Thoracic aorta (tissue), 2 donors: ENCODE results near the gene GPN3. TPM values are rescaled to one million over a fixed set of nuclear protein-coding genes. Genes with fewer than 3 reads are reported as not detected.
A peak's percentile ranks its signal among the peaks of the same experiment; 100 is the strongest.

Source experiments
- ATAC-seq: fragments of 150-250 bp; one replicate; pipeline ENCODE4 v1.8.0; 2017; ENCODE audit warnings: low read depth; ENCODE audit not compliant: insufficient number of reproducible peaks, low FRiP score
- DNase-seq: peaks from one replicate; pipeline ENCODE4 v3.0.0-alpha.2; 2020; ENCODE audit warnings: low spot score
- H3K27ac ChIP-seq, 2 donors: fragments of 200-600 bp; sonication (generic); 1 replicate in 1 of 2; 2 replicates in 1 of 2; pipeline ENCODE4 v1.5.1; 2016; ENCODE audit warnings: mild to moderate bottlenecking in 2 of 2, moderate library complexity in 2 of 2
- H3K27me3 ChIP-seq: fragments of 200-600 bp; sonication (generic); replicated peaks from 2 replicates; pipeline ENCODE4 v1.6.0; 2016; ENCODE audit warnings: mild to moderate bottlenecking; ENCODE audit not compliant: insufficient read depth
- H3K36me3 ChIP-seq: fragments of 200-600 bp; sonication (generic); one replicate; pipeline ENCODE4 v1.5.1; 2016
- H3K4me1 ChIP-seq, 2 donors: fragments of 200-600 bp; sonication (generic); 1 replicate in 1 of 2; 2 replicates in 1 of 2; pipeline versions ENCODE4 v1.5.1 to v1.6.0; 2016; ENCODE audit warnings: low read depth in 2 of 2, mild to moderate bottlenecking in 1 of 2; ENCODE audit not compliant: control insufficient read depth in 1 of 2
- H3K4me3 ChIP-seq: fragments of 200-600 bp; sonication (generic); 2 replicates; pipeline ENCODE4 v1.5.1; 2016; ENCODE audit warnings: mild to moderate bottlenecking
- H3K9me3 ChIP-seq: fragments of 200-600 bp; sonication (generic); 2 replicates; pipeline ENCODE4 v1.5.1; 2016
- CTCF ChIP-seq: fragments of 200-600 bp; sonication (generic); IDR thresholded peaks from one replicate; pipeline ENCODE4 v1.5.1; 2019; ENCODE audit warnings: antibody characterized with exemption
- total RNA-seq, 2 donors: library from RNA; depleted of rRNA; stranded (reverse); fragments of >200 nt; gene quantifications; one replicate each; pipeline versions ENCODE4 v1.1.0 to v1.2.3, GENCODE V29; 2016

Gene GPN3
- total RNA-seq, result 10 to 100 TPM; 12.5 to 12.9 TPM

GRCh38 chr12:110468214-110469048, at the start of gene GPN3, which contains the start of gene FAM216A:
TSS of gene GPN3 (minus strand) at chr12:110468257. CDS start at chr12:110468203, 54 bp downstream.
TSS of gene FAM216A (plus strand) at chr12:110468845. CDS start at chr12:110468876, 31 bp downstream.
- TF ChIP-seq CTCF, result no peak

GRCh38 chr12:110516995-110517394, 48.9 kb upstream of the GPN3 start:
- no peak overlapping the region for H3K4me3 ChIP-seq
- DNase-seq (no peak), ATAC-seq (no peak)
- no peak for TF ChIP-seq CTCF
- no peak overlapping the region for H3K27ac ChIP-seq
- no peaks in the 10 kb centered on the region for H3K4me1 ChIP-seq
- no peaks in the 10 kb centered on the region for H3K27me3 ChIP-seq
- no peaks in the 10 kb centered on the region for H3K9me3 ChIP-seq
- no peaks in the 10 kb centered on the region for H3K36me3 ChIP-seq

More at GRCh38 chr12:110468214-110469048, at the start of gene GPN3, which contains the start of gene FAM216A:
- DNase-seq (peak; percentile 89), ATAC-seq (peak; percentile 87)
- Histone ChIP-seq H3K4me3 (peak within 1 kb of the TSS; percentile 86), H3K27me3 (no peaks in the 10 kb centered on the region), H3K9me3 (no peaks in the 10 kb centered on the region), H3K27ac (peak within 1 kb of the TSS; percentile 87 to 88), H3K4me1 (peaks cover 8 to 26% of the 10 kb centered on the region in 2 donors), H3K36me3 (no peaks in the 10 kb centered on the region)

GRCh38 chr12:110514363-110514762, 46.3 kb upstream of the GPN3 start:
- no peak for TF ChIP-seq CTCF
- Histone ChIP-seq H3K27me3 (no peaks in the 10 kb centered on the region), H3K27ac (no peak overlapping the region), H3K4me1 (no peaks in the 10 kb centered on the region), H3K4me3 (no peak overlapping the region), H3K36me3 (no peaks in the 10 kb centered on the region), H3K9me3 (no peaks in the 10 kb centered on the region)
- ATAC-seq (no peak), DNase-seq (no peak)

GRCh38 chr12:110513842-110514241, 45.8 kb upstream of the GPN3 start:
- Histone ChIP-seq H3K4me1 (no peaks in the 10 kb centered on the region), H3K27ac (no peak overlapping the region), H3K9me3 (no peaks in the 10 kb centered on the region), H3K36me3 (no peaks in the 10 kb centered on the region), H3K4me3 (no peak overlapping the region), H3K27me3 (no peaks in the 10 kb centered on the region)
- DNase-seq (no peak), ATAC-seq (no peak)
- no peak for TF ChIP-seq CTCF

GRCh38 chr12:110508071-110508586, 40.1 kb upstream of the GPN3 start:
- TF ChIP-seq CTCF, result no peak
- no peaks in the 10 kb centered on the region for H3K27me3 ChIP-seq
- no peak for ATAC-seq
- H3K9me3 ChIP-seq, result no peaks in the 10 kb centered on the region
- no peaks in the 10 kb centered on the region for H3K36me3 ChIP-seq
- H3K4me1 ChIP-seq, result no peaks in the 10 kb centered on the region
- DNase-seq, result no peak
- H3K27ac ChIP-seq, result no peak overlapping the region
- H3K4me3 ChIP-seq, result no peak overlapping the region
